GM19238 (cell line): ENCODE data around the gene LENG8.
"Not testable (repeated sequence)": the region's sequence is repeated elsewhere in the genome, so short reads cannot be mapped to it uniquely, and the experiment has no call there.

ENCODE experiments used
- DNase-seq: peaks from one replicate; pipeline ENCODE4 v3.0.0; 2011; ENCODE audit warnings: low spot score; ENCODE audit not compliant: insufficient read length

LENG8 gene

DNA sequence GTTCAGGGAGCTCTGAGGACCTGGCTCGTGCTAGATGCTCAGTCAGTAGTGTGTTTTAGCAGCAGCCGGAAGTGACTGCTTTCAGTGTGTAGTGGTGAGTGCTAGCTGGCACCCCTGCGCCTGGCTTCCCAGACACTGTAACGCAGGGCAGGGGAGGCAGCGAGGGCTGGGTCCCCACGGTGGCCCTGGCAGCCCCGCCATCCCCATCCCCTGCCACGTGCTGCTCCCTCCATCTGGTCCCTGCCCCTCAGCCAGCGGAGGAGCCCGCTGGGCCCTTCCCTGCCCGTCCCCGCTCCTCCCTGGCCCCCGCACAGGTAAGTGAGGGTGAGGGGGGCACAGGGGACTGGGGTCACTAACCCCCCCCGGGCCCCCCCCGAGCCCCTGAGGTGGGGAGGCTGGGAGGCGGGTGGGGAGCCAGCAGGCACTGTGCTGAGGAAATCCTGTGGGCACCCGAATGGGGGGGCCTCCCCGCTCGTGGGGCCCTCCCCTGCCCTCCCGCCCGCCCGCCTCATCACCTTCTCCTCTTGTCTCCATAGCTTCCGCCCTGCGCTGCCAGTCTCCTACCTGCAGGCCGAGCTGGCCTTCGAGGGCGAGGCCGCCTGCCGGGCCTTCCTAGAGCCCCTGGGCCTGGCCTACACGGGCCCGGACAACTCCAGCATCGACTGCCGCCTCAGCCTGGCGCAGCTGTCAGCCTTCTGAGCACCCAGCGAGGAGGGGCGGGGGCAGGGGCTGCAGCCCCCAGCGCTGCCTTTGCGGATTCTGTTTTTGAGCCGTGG is 11.4 kb downstream of the LENG8 start:
- DNase-seq, result no peak

DNA sequence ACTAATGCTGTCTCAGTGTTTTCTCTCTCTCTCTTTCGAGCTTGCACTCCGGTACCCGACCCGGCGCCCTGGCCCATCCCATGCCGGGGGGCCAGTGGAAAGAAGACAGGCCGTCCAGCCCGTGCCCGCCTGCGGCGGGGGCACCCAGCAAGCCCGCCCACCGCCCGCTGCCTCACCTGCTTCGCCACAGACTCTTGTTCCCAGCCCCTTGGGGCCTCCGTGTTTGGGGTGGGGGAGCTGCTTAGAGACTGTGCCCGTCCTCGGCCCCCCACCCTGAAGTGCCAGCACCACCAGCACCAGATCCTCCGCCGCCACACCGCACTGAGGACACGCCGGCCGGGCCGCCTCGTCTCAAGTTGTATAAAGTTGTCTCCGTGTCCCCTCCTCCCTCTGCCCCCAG is 12.2 kb downstream of the LENG8 start:
- no peak for DNase-seq

DNA sequence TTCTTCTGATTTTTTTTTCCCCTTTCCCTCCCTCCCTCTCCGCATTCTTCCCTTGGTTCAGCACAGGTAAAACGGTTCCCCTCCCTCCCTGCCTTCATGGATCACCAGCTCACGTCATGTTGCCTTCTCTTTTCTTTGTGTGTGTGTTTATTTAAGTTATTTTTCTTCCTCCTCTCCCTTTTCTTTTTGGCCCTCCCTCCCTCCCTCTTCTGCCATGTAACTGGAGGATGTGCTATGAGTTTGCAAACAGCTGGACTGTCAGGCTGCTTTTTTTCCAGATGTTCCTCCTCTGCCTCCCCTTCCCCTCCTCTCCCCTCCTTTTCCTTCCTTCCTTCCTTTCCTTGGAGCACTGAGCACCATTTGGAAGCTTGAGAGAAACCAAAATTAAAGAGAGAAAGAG is 12.6 kb downstream of the LENG8 start:
- DNase-seq, result no peak

DNA sequence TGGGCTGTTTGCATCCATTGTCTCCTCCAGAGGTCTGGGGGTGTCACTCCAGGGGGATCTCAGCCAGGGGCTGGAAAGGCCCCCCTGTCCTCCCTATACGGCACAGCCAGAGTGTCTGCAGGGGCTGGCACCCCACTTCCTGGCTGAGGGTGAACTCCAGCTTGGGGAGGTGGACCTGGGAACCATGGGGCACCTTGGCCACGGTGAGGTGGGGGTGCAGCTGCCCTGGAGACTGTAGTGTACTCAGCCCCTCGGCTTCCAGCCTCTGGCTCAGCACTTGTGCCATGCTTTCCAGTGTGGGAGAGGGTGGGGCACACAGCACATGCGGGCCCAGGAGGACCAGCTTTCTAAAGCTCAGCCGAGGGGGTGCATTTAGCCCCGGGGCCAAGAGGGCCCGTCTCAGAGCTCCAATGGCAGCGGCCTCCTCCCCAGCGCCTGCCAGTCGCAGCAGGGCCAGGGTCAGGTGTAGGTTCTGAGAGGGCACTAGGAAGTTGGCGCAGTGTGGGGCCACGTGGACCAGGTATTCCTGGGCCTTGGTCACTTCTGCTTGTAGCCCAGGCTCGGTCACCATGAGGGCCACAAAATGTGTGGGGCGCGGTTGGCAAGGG is 13.2 kb downstream of the LENG8 start:
- DNase-seq, result no peak

DNA sequence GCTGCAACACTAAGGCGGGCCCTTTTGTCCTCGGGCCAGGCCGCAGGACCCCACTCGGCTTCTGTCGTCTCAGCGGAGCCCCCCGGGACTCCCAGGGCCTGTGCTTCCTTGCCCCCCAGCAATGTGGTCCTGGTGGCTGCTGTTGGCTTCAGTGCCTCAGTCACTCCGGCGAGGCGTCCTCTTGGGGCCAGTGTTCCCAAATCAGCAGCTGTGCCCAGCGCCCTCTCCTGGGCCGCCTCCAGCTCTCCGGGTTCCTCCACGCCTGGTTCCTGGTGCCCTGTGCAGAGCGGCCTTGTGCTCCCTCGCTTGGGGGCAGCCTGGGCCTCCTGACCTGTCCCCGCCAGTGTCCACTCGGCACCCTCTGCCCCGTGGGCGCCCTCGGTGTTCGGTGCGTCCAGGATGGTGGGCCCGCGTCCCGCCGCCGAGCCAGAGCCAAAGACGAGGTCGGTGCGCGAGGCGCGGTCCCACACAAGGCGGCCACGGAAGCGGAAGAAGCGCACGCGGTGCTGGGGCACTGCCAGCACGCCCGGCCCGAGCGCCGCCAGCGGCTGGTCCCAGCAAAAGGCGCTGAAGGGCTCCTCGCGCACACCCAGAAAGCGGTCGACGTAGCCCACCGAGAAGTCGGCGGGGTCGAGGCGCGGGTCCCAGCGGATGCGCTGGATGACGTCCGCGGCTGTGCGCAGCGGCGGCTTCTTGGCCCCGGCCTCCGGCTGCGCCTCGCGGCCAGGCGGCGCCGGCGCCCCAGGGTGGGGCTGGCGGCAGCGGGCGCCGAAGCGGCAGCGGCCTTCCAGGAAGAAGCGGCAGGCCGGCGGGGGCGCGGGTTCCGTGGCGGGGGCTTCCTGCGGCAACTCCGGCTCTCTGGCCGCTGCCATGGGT is 13.9 kb downstream of the LENG8 start:
- no peak for DNase-seq

DNA sequence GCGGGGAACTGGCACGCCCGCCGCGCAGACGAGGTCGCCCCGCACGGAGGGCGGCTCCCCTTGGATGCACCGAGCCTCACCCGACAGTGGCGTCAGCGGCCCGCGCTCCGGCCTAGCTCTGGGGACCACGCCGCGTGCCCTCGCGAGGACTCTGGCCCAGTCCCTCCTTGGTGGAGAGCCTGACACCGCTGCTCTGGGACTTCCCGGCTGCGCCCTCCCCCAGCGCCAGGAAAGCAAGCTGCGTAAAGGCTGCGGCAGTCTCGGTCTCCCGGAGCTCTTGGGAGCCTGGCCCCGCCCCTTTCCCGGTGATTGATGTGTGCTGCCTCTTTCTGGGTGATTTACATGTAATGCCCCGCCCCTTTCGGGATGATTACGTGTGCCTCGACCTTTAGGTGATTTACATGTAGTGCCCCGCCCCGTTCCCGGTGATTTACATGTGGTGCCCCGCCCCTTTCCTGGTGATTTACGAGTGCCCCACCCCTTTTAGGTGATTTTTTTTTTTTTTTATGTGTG is 14.6 kb downstream of the LENG8 start, which contains the start of gene LENG9:
Gene LENG9, minus strand, starts transcription at position 248 of the 513 bp plus-strand sequence. CDS start 252 bp downstream, outside the sequence.
- peak; percentile 76 for DNase-seq

DNA sequence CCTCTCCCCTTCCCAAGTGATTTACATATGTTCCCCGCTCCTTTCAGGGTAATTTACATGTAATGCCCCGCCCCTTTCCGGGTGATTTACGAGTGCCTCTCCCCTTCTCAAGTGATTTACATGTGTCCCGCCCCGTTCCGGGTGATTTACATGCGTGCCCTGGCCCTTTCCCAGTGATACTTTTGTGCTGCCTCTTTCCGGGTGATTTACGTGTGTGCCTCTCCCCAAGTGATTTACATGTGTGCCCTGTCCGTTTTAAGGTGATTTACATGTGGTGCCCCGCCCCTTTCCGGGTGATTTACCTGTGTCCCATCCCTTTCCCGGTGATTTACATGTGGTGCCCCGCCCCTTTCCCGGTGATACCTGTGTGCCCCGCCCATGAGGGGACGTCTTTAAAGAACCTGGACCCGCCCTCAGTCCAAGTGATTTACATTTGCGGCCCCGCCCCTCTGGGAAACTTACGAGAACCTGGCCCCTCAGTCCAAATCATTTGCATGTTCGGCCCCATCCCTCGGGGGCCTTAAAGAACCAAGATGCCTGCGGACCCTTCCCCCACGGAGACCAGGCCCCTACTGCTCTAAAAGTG is 15.1 kb downstream of the LENG8 start:
- DNase-seq, result peak; percentile 72

DNA sequence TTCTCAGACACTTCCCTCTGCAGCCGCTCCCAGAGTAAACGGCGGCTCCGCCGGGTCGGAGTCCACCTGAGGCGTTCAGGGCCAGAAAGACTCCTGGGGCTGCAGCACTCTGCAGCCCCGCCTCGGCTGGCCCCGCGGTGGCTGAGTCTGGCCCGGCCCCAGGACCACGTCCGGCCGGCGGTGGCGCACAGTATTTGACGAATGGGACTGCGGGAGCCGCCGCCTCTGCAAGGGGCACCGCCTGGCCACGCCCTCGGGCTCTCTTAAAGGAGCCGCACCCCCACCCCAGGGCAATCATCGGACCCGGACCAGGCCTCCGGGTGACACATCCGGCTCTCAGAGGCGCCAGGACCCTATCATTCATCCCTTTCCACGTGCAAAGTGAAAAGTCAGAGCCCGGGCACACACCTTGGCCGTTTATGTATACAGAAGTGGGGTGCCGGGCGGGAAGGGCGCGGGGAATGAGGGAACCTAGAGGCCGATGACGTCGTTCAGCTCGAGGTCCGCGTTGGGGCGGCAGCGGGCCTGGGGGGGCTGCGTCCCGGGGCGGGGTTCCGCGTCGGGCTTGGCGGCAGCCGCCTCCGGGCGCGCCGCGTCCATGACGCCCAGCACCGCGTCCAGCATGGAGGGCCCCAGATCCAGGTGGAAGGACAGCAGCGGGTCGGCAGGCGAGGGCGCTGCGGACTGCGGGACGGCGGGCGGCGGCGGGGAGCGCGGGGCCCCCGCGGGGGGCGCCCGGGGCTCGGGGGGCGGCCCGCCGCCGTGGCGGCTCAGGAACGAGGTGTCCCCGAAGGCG is 15.8 kb downstream of the LENG8 start:
- peak; percentile 87 for DNase-seq

DNA sequence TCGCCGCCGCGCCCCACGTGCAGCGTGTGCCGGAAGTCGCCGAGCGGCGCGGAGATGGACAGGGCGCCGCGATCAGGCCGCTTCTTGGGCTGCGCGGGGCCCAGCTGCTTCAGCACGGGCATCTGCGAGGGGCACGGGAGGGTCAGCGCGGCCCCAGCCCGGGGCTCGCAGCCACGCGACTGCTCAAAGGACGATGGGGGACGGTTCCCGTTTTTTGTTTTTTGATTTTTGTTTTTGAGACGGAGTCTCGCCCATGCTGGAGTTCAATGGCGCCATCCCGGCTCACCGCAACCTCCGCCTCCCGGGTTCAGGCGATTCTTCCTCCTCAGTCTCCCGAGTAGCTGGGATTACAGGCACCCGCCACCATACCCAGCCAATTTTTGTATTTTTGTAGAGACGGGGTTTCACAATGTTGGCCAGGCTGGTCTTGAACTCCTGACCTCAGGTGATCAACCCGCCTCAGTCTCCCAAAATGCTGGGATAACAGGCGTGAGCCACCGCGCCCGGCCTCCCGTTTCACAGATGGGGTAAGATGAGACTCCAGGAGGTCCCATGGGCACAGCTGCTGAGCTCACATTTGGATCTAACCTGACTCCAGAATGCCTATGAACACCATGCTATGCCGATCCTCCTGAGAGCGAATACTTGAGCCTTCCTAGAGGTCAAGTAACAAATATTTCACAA is 16.6 kb downstream of the LENG8 start:
- DNase-seq, result no peak

DNA sequence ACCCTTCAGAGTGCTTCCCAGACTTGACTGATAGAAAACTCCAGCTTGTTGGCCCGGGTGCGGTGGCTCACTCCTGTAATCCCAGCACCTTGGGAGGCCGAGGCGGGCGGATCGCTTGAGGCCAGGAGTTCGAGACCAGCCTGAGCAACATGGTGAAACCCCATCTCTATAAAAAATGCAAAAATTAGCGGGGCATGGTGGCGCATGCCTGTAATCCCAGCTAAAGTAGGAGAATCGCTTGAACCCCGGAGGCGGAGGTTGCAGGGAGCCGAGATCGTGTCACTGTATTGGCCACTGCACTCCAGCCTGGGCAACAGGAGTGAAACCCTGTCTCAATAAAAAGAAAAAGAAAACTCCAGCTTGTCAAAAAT is 17.1 kb downstream of the LENG8 start:
- DNase-seq, result not testable (repeated sequence)

DNA sequence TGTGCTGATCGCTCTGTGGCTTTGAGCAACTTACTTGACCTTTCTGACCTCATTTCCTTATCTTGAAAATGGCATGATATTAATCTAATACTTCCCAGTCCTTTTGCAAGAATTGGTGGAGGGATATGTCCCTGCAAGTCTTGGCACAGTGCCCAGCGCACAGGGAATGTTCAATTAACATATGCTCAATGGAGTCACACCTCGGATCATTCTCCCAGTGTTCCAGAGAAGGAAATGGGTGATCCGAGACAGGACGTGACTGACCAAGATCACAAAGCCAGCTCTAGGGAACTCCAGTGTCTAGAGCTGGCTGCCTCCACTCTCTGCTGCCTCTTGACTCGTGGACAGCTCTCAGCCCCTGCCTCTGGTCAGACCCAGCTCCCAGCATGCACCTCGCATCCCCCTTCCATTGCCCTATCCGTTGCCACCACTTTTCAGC is 20.5 kb downstream of the LENG8 start:
- DNase-seq, result no peak

DNA sequence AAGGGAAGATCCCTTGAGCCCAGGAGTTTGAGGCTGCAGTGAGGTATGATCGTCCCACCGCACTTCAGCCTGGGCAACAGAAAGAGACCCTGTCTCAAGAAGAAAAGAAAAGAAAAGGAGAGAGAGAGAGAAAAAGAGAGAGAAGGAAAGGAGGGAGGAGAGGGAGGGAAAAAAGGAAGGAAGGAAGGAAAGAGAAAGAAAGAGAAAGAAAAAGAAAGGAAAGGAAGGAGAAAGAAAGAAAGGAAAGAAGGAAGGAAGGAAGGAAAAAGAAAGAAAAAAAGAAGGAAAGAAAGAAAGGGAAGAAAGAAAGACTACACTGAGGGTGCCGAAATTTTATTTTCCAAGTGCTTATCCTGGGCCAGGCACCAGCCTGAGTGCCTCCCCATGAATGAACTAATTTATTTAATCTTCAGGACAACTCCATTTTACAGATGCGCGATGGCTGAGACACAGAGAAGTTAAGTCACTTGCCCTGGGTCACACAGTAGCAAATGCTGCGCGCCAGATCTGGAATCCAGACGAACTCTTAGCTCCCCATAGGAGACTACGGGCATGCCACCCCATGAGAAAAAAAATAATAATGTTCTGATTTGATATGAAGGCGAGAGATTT is 21.4 kb downstream of the LENG8 start:
- no peak for DNase-seq

DNA sequence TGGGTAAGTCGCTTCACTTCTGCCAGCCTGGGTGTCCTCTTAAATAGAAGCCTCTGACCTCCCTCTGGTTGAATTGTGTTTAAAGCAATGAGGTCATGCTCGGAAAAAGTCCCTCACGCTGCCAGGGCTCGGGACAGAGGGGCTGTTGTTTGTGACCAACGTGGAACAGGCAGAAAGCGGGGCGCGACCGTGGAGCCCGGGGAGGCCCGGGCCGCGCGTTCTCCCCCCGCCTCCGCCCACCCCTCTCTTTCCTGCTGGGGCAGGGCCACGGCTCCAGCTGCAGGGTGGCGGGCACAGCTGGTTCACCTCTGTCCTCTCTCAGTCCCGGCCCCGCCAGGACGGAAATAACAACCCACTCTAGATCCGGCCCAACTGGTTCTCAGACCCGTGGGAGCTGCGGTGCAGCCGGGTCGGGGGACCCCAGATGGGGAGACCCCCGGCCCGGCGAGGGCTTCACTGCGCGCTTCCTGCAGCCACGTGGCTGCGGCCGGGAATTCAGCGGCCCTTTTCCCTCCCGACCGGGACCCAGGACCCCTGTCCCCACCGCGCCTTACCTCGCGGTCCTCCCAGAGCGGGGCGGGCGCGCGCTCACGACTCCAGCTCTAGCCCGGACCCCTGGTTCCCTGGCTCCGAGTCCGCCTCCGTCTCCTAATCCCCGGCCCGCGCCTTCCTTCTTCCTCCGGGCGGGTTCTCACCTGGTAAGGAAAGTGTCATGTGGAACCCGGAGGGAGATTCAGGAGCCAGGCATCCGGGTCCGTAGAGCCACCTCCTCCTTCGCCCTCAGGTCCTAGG is 22.2 kb downstream of the LENG8 start:
- DNase-seq, result no peak

DNA sequence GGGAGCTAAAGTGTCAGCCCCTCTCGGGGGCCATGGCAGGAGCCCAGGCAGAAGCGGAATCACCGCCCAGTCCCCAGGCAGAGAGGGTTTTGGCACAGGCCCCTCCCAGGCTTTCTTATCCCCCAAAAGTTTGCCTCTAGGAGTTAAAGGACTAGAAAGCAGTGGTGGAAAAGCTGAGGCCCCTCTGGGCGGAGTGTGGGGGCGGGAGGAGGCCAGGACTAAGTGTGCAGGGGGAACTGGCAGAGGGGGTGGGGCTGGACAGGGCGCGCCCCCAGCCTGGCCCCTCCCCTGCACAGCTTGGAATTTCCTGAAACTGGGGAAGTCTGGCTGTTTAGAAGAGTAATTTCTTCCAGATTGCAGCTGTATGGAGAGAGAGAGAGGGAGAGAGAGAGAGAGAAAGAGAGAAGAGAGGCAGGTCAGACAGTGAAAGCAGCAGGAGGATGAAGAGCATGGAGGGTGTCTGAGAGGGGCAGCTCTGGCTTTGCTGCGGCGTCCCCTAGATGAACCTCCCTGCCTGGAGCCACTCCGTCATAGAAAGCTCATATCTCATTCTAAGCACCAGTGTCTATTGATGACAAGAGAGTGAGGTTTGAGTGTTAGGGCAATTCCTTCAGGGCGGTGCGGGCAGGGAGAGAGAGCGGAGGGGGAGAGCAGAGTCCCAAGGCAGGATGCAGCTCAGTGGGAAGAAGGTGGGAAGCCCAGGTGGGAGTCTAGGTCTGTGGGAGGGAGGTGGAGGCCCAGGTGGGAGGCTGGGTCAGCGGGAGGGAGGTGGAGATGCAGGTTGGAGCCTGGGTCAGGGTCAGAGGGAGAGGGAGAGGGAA is 24.3 kb downstream of the LENG8 start, which contains the start of gene CDC42EP5:
Gene CDC42EP5, minus strand, starts transcription at position 226 of the 821 bp plus-strand sequence. CDS start 7,749 bp downstream, outside the sequence.
- no peak for DNase-seq

DNA sequence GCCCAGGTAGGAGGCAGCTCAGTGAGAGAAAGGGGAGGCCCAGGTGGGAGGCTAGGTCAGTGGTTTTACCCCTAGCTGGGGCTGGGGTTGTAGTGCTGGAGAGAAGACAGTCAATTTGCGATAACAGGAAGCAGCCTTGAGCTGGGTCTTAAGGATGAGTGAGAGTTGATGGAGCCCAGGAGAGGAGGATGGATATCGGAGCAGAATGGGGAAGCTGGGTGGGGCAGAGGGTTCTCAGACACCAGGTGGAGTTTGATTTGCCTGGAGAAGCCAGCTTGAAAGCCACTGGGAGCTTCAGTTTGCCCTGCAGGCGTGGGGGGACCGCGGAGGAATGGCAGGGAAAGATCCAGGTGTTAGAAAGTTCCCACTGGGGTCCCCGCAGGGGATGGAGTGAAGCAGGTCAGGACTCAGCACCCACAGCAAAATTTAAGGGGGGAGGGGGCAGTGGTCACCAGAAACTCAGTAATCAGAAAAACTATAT is 24.9 kb downstream of the LENG8 start:
- DNase-seq, result no peak

DNA sequence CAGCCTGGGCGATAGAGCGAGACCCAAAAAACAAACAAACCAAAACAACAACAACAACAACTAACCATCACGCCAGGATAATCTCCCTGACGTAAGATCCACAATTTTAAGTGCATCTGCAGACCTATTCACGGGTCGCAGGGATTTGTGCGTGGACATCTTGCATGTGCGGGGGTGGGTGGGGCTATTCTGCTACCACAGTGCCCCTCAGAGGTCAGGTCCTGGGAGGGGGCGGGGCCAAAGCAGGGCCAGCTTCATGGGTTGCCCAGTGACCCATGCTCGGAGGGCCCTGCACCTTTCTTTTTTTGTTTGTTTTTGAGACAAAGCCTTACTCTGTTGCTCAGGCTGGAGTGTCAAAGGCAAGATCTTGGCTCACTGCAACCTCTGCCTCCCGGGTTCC is 26.7 kb downstream of the LENG8 start:
- no peak for DNase-seq

DNA sequence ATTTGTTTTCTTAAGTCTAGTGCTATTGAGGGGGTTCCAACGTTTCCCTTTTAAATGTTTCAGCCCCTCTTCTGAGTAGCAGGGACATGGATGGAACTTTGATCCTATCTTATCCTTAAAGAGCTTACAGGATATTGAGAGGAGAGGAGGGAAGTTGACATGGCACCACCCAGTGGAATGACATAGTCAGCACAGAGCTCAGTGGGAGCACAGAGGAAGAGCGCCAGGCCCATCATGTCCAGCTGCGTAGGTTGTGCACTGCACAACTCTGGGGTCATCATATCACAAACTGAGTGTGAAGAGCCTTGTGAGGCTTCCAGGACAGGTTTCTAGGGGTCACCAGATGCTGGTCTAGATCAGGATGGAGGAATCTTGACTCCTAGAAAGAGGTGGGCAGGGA is 28.7 kb downstream of the LENG8 start:
- DNase-seq, result no peak
